GM10248 (cell line): ENCODE data around the gene ALDH1A3.

Experiments
- CTCF ChIA-PET: fragments of 300-600 bp; sonication (Branson Sonifier 250); formaldehyde crosslinking; extraction: SDS; loops from one replicate; lab custom pipeline; 2021; ENCODE audit warnings: antibody characterized with exemption; lab: Yijun Ruan, JAX
- POLR2A ChIA-PET: fragments of 350-650 bp; sonication (Branson Sonifier 250); formaldehyde crosslinking; extraction: SDS; loops from one replicate; lab custom pipeline; 2020; ENCODE audit warnings: antibody characterized with exemption; lab: Yijun Ruan, JAX
- DNase-seq: peaks from one replicate; pipeline ENCODE4 v3.0.0; 2012; ENCODE audit errors: extremely low spot score
- TF ChIP-seq, protein P1 (sequence below): IDR thresholded peaks from 2 replicates; pipeline ENCODE4 v1.5.1; 2012; ENCODE audit warnings: mild to moderate bottlenecking, low read depth; ENCODE audit errors: extremely low read depth, missing control alignments, control extremely low read depth

The ALDH1A3 gene

GRCh38 chr15:100898661-100899462 lies 19.2 kb downstream of the ALDH1A3 start:
- no peak for DNase-seq
- POLR2A ChIA-PET = no interaction called here
- CTCF ChIA-PET = interaction anchor here (1.1 to 4.8 kb wide), 3 partner anchors 19 to 109 kb away, joined by 3 to 22 read pairs (median 10); partner anchors contain the start of gene LRRK1
- TF ChIP-seq, protein P1, sequence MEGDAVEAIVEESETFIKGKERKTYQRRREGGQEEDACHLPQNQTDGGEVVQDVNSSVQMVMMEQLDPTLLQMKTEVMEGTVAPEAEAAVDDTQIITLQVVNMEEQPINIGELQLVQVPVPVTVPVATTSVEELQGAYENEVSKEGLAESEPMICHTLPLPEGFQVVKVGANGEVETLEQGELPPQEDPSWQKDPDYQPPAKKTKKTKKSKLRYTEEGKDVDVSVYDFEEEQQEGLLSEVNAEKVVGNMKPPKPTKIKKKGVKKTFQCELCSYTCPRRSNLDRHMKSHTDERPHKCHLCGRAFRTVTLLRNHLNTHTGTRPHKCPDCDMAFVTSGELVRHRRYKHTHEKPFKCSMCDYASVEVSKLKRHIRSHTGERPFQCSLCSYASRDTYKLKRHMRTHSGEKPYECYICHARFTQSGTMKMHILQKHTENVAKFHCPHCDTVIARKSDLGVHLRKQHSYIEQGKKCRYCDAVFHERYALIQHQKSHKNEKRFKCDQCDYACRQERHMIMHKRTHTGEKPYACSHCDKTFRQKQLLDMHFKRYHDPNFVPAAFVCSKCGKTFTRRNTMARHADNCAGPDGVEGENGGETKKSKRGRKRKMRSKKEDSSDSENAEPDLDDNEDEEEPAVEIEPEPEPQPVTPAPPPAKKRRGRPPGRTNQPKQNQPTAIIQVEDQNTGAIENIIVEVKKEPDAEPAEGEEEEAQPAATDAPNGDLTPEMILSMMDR = no peak

DNA sequence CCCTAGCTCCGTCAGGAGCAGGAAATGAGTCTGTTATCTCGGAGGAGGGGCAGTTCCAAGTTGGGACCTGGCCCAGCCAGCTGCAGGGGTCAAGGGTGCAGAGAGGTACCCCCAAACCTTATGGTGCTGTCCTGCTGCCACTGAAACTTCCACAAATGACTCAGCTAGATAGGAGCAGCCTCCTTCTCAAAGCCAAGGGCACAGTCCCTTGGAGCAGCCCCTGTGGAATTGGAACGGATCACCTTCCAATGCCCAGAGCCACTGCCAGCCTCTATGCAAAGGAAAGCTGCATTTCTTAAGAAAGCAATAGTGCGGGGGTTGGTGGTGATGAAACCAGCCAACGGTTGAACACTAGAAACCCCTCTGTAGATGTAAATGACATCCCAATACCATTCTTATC lies 20.0 kb downstream of the ALDH1A3 start:
- TF ChIP-seq, protein P1 = no peak
- POLR2A ChIA-PET = no interaction called here
- DNase-seq = no peak
- CTCF ChIA-PET = interaction anchor here (1.9 to 4.8 kb wide), 2 partner anchors 18 to 109 kb away, joined by 10 to 22 read pairs; partner anchors contain the start of gene LRRK1

GRCh38 chr15:100900136-100900794 lies 20.6 kb downstream of the ALDH1A3 start:
- CTCF ChIA-PET = interaction anchor here (4.8 kb wide), 1 partner anchor 18 kb away, joined by 22 read pairs; the partner anchor contains the start of gene LRRK1
- POLR2A ChIA-PET = no interaction called here
- TF ChIP-seq, protein P1 = no peak
- no peak for DNase-seq

DNA sequence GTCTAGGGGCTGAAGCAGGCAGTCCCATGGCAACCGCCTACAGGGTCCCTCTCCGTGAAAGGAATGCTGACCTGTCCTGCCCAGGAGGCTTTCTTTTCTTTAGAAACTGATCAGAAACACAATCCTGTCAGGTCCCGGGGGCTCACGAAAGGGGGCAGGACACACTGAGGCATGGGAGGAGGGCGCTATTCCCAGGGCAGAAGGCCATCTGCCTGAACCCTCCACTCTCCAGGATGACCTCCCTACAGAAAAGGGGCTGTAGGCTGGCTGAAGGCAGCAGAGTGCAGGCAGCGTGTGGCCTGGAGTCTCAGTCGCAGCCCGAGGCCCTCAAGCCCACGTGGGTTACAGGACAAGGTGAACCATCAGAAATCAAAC lies 21.2 kb downstream of the ALDH1A3 start:
- TF ChIP-seq, protein P1 = no peak
- ChIA-PET POLR2A (no interaction called here), CTCF (interaction anchor here (1.4 to 6.1 kb wide), 3 partner anchors 17 to 107 kb away, joined by 4 to 32 read pairs (median 7); partner anchors contain the start of gene LRRK1)
- DNase-seq = no peak

DNA sequence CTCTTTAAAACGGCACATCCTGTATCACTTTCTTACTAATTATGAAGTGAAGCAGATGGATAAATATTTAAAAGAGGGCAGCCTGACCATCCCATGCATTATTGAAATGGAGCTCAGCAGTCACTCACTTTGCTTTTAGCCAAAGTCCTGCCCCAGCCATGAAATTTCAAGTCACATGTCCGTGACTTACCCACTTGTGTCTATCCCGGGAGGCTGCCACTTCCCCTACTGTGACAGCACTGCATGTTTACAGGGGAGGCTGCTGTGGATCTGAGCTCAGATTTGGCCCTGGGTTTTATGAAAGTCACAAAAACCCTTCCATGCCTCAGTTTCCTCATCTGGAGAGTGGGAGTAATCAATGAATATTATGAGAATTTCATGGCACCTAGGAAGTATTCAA lies 21.7 kb downstream of the ALDH1A3 start:
- ChIA-PET POLR2A (no interaction called here), CTCF (interaction anchor here (1.4 to 6.1 kb wide), 3 partner anchors 17 to 107 kb away, joined by 4 to 32 read pairs (median 7); partner anchors contain the start of gene LRRK1)
- no peak for DNase-seq
- TF ChIP-seq, protein P1 = no peak

GRCh38 chr15:100901702-100902435 lies 22.2 kb downstream of the ALDH1A3 start:
- TF ChIP-seq, protein P1 = no peak
- CTCF ChIA-PET = interaction anchor here (0.9 to 6.1 kb wide), 5 partner anchors 9 to 106 kb away, joined by 3 to 32 read pairs (median 4); partner anchors contain the start of gene LRRK1
- no peak for DNase-seq
- POLR2A ChIA-PET = no interaction called here
